Keratinocyte (primary cell): ENCODE data around the gene CBLB. TPM values are rescaled to one million over a fixed set of nuclear protein-coding genes. Genes with fewer than 3 reads are reported as not detected.

ENCODE experiments used
- DNase-seq: peaks from one replicate; pipeline ENCODE4 v3.0.0-alpha.2; 2011; ENCODE audit warnings: low read depth, missing footprints, low spot score
- FAIRE-seq: peaks from 2 replicates; lab custom pipeline; 2011; peaks lifted over from hg19 to GRCh38; lab: Jason Lieb, UNC
- H2AFZ ChIP-seq: 2 replicates; pipeline ENCODE4 v1.6.0; 2012; ENCODE audit warnings: low read length, control low read depth, inconsistent platforms; ENCODE audit not compliant: control insufficient read depth
- H3K27ac ChIP-seq: 2 replicates; pipeline ENCODE4 v1.5.1; 2011; ENCODE audit warnings: low read length; ENCODE audit not compliant: control insufficient read depth, insufficient read depth
- H3K27me3 ChIP-seq: 3 replicates; pipeline ENCODE4 v1.6.0; 2011; ENCODE audit warnings: low read length; ENCODE audit not compliant: control insufficient read depth, insufficient read depth; ENCODE audit errors: extremely low read depth
- H3K36me3 ChIP-seq, 2 experiments: 2 replicates in 1 of 2; 3 replicates in 1 of 2; pipeline ENCODE4 v1.5.1; 2011; ENCODE audit warnings: low read length in 2 of 2, mild to moderate bottlenecking in 1 of 2; ENCODE audit not compliant: control insufficient read depth in 2 of 2, insufficient read depth in 2 of 2; ENCODE audit errors: extremely low read depth in 1 of 2
- H3K4me1 ChIP-seq: 3 replicates; pipeline ENCODE4 v1.5.1; 2011; ENCODE audit warnings: low read length; ENCODE audit not compliant: control insufficient read depth, insufficient read depth; ENCODE audit errors: extremely low read depth
- H3K4me2 ChIP-seq: 3 replicates; pipeline ENCODE4 v1.6.0; 2011; ENCODE audit warnings: low read depth, low read length; ENCODE audit not compliant: control insufficient read depth, insufficient read depth; ENCODE audit errors: extremely low read depth
- H3K4me3 ChIP-seq, 3 experiments: fragments of 200-600 bp in 1 of 3; sonication (generic) in 1 of 3; 2 replicates in 2 of 3; 3 replicates in 1 of 3; pipeline ENCODE4 v1.5.1; 2011 to 2016; ENCODE audit warnings: low read length in 3 of 3, mild to moderate bottlenecking in 3 of 3, control low read depth in 2 of 3, inconsistent platforms in 1 of 3, low read depth in 1 of 3, mixed read lengths in 1 of 3, mixed run types in 1 of 3, moderate library complexity in 1 of 3; ENCODE audit not compliant: control insufficient read depth in 2 of 3, insufficient read depth in 2 of 3; ENCODE audit errors: extremely low read depth in 1 of 3
- H3K79me2 ChIP-seq: 2 replicates; pipeline ENCODE4 v1.6.0; 2012; ENCODE audit warnings: low read length; ENCODE audit not compliant: control insufficient read depth, insufficient read depth
- H3K9ac ChIP-seq: 3 replicates; pipeline ENCODE4 v1.6.0; 2011; ENCODE audit warnings: low read length; ENCODE audit not compliant: control insufficient read depth, insufficient read depth; ENCODE audit errors: extremely low read depth
- H3K9me1 ChIP-seq: 3 replicates; pipeline ENCODE4 v1.6.0; 2011; ENCODE audit warnings: low read length; ENCODE audit not compliant: control insufficient read depth, insufficient read depth; ENCODE audit errors: extremely low read depth
- H3K9me3 ChIP-seq: 2 replicates; pipeline ENCODE4 v1.5.1; 2012; ENCODE audit warnings: low read depth, low read length; ENCODE audit not compliant: control insufficient read depth
- H4K20me1 ChIP-seq: 3 replicates; pipeline ENCODE4 v1.6.0; 2011; ENCODE audit warnings: low read length; ENCODE audit not compliant: control insufficient read depth, insufficient read depth; ENCODE audit errors: extremely low read depth
- EZH2 ChIP-seq: IDR thresholded peaks from one replicate; pipeline ENCODE4 v1.6.1; 2012; ENCODE audit warnings: inconsistent platforms, mild to moderate bottlenecking, low read length, moderate library complexity
- dilution Hi-C: fragments of 300-500 bp; cut with MboI; formaldehyde crosslinking; loops from one replicate; pipeline ENCODE4 v1.7.0; 2020; ENCODE audit warnings: low sequenced_read_pairs; ENCODE audit not compliant: extremely low pct_ligation_motif_present
- polyA plus RNA-seq, 5 experiments: library from polyadenylated mRNA; depleted of rRNA in 3 of 5; stranded (reverse) in 3 of 5; stranded (forward) in 1 of 5; unstranded in 1 of 5; fragments of >200 nt; gene quantifications; 1 replicate in 1 of 5; 2 replicates in 3 of 5; 3 replicates in 1 of 5; pipeline versions ENCODE4 v1.2.1 to v1.2.3, GENCODE V29; 2011 to 2012; ENCODE audit warnings: missing spikeins in 2 of 5, low read depth in 1 of 5, low replicate concordance in 1 of 5
- TF ChIP-seq, protein P1 (sequence below), 3 experiments: IDR thresholded peaks in 1 of 3; conservative IDR thresholded peaks in 1 of 3; optimal IDR thresholded peaks in 1 of 3; 2 replicates in 2 of 3; 3 replicates in 1 of 3; pipeline versions ENCODE3 to v1.5.1; 2011; ENCODE audit warnings: low read length in 3 of 3, mild to moderate bottlenecking in 3 of 3, moderate library complexity in 2 of 3, control low read depth in 1 of 3, inconsistent platforms in 1 of 3; ENCODE audit not compliant: insufficient read depth in 2 of 3; ENCODE audit errors: extremely low read depth in 1 of 3

Gene CBLB
- polyA plus RNA-seq, 1 donor (not counting 4 experiments of a cell fraction or from before 2014, with no cell fraction given), result 13.6 TPM

DNA sequence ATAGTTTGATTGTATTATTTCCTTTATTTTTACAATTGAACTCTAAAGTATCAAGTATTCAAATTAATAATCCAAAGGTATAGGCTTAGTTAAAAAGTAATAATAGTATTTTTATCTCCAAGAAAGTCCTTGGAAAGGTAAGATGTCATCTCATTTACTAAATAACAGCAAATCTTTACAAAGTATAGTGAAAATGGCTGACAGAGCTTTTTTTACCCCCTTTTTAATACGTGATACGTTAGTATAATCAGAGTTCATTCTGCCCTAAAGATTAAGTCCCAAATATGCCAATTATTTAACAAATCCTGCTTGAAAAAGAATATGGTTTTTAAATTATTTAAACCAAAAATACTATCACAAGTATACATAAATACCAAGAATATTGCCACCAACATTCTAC is 12.2 kb downstream of the CBLB start:
- DNase-seq (no peak), FAIRE-seq (no peak)
- H2AFZ ChIP-seq, result no peak overlapping the region
- peaks cover 0 to 6% of the 10 kb centered on the region in 2 experiments for H3K36me3 ChIP-seq
- H3K9ac ChIP-seq, result no peak overlapping the region
- H3K9me3 ChIP-seq, result no peaks in the 10 kb centered on the region
- no peak overlapping the region for H3K4me2 ChIP-seq
- no peaks in the 10 kb centered on the region for H3K27me3 ChIP-seq
- no peaks in the 10 kb centered on the region for H3K9me1 ChIP-seq
- no peak overlapping the region for H3K4me3 ChIP-seq
- peaks cover 5% of the 10 kb centered on the region for H3K79me2 ChIP-seq
- no peaks in the 10 kb centered on the region for H4K20me1 ChIP-seq
- dilution Hi-C loops, result no loop called here
- TF ChIP-seq, protein P1, sequence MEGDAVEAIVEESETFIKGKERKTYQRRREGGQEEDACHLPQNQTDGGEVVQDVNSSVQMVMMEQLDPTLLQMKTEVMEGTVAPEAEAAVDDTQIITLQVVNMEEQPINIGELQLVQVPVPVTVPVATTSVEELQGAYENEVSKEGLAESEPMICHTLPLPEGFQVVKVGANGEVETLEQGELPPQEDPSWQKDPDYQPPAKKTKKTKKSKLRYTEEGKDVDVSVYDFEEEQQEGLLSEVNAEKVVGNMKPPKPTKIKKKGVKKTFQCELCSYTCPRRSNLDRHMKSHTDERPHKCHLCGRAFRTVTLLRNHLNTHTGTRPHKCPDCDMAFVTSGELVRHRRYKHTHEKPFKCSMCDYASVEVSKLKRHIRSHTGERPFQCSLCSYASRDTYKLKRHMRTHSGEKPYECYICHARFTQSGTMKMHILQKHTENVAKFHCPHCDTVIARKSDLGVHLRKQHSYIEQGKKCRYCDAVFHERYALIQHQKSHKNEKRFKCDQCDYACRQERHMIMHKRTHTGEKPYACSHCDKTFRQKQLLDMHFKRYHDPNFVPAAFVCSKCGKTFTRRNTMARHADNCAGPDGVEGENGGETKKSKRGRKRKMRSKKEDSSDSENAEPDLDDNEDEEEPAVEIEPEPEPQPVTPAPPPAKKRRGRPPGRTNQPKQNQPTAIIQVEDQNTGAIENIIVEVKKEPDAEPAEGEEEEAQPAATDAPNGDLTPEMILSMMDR (optimal IDR thresholded peaks at IDR 0.05 in 1 of 3, IDR thresholded peaks at IDR 0.05 in 1 of 3, conservative IDR thresholded peaks at IDR 0.05 in 1 of 3; ENCODE audit: extremely low read depth in 1 of 3, insufficient read depth in 2 of 3, low read length in 3 of 3), result no peak
- no peak for TF ChIP-seq EZH2
- H3K27ac ChIP-seq, result no peak overlapping the region
- no peaks in the 10 kb centered on the region for H3K4me1 ChIP-seq

DNA sequence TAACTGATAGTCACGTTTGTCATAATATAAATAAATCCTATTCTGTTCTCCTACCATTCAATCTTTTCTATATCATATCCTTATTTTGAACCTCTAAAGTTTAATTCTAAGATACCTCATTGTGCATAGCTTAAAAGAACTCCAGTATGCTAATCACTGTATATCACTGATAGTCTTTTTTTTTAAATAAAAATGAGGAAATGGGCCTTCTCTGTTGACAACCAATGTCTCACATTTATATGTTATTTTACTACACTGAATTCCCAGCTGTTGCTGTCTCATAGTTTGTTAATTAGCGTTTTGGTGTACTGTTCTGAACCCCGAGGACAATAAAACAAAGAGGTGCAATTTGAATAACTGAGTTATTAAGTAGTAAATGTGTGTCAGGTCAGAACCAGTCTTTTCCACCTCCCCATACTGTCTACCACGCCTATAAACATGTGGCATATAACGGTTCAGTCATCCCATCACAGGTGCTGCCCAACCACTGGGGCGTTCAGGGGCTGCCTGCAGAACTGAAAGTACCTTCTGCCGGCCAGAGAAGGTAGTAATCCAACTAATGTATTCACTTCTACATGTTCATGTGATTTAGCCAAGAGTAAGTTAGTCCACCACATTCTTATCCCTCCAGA is 14.9 kb downstream of the CBLB start:
- FAIRE-seq (no peak), DNase-seq (no peak)
- Histone ChIP-seq H3K4me2 (no peak overlapping the region), H3K4me3 (no peak overlapping the region), H3K4me1 (no peaks in the 10 kb centered on the region), H3K79me2 (peaks cover 5% of the 10 kb centered on the region), H3K9me3 (no peaks in the 10 kb centered on the region), H4K20me1 (no peaks in the 10 kb centered on the region), H2AFZ (no peak overlapping the region), H3K9me1 (no peaks in the 10 kb centered on the region), H3K27ac (no peak overlapping the region), H3K36me3 (peaks cover 0 to 4% of the 10 kb centered on the region in 2 experiments), H3K9ac (no peak overlapping the region), H3K27me3 (no peaks in the 10 kb centered on the region)
- dilution Hi-C loops, result no loop called here
- TF ChIP-seq EZH2, result no peak
- TF ChIP-seq, protein P1 (optimal IDR thresholded peaks at IDR 0.05 in 1 of 3, IDR thresholded peaks at IDR 0.05 in 1 of 3, conservative IDR thresholded peaks at IDR 0.05 in 1 of 3; ENCODE audit: extremely low read depth in 1 of 3, insufficient read depth in 2 of 3, low read length in 3 of 3), result no peak
